Epithelial cell of esophagus (primary cell): ENCODE measurements around the gene SATB2.

Experiments used
- DNase-seq: peaks from one replicate; pipeline ENCODE4 v3.0.0; 2010; ENCODE audit warnings: low read depth
- H3K4me3 ChIP-seq: 2 replicates; pipeline ENCODE4 v1.5.1; 2011; ENCODE audit warnings: mild to moderate bottlenecking, low read length, control low read depth
- TF ChIP-seq, protein P1 (sequence below): IDR thresholded peaks from 2 replicates; pipeline ENCODE4 v1.5.1; 2011; ENCODE audit warnings: low read depth, mild to moderate bottlenecking, low read length, control low read depth, inconsistent platforms; ENCODE audit not compliant: insufficient read depth; ENCODE audit errors: missing control alignments

Gene SATB2

DNA sequence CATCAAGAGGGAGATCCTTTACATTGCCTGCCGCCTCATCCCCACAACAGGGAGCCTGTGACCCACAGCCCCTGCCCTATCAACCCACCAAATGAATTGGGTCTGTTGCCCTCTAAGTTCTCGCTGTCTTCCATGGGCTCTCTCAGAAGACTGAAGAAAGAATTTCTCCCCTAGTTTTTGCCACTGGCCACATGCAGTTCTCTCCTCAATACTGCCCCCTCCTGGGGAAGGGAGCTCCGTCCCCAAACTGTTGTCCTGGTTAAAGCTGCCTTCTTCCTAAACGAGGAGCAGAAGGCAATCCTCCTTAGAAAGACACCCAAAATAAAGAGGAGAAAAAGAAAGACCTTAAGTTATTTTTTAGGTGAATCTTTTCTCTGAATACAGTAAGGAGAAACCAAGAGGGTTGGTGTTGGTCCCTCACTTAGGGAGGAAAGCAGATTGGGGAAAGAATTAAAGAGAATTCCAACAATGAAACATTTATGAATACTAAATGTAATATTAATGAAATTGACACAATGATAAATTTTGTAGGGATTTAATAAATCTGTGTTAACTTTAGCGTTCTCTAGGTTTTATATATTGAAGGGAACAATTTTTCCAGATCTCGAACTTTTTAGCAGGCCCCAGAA is 31.1 kb upstream of the SATB2 start:
- DNase-seq: peak; percentile 61
- TF ChIP-seq, protein P1, sequence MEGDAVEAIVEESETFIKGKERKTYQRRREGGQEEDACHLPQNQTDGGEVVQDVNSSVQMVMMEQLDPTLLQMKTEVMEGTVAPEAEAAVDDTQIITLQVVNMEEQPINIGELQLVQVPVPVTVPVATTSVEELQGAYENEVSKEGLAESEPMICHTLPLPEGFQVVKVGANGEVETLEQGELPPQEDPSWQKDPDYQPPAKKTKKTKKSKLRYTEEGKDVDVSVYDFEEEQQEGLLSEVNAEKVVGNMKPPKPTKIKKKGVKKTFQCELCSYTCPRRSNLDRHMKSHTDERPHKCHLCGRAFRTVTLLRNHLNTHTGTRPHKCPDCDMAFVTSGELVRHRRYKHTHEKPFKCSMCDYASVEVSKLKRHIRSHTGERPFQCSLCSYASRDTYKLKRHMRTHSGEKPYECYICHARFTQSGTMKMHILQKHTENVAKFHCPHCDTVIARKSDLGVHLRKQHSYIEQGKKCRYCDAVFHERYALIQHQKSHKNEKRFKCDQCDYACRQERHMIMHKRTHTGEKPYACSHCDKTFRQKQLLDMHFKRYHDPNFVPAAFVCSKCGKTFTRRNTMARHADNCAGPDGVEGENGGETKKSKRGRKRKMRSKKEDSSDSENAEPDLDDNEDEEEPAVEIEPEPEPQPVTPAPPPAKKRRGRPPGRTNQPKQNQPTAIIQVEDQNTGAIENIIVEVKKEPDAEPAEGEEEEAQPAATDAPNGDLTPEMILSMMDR: peak; percentile 85
- H3K4me3 ChIP-seq: no peak overlapping the region

DNA sequence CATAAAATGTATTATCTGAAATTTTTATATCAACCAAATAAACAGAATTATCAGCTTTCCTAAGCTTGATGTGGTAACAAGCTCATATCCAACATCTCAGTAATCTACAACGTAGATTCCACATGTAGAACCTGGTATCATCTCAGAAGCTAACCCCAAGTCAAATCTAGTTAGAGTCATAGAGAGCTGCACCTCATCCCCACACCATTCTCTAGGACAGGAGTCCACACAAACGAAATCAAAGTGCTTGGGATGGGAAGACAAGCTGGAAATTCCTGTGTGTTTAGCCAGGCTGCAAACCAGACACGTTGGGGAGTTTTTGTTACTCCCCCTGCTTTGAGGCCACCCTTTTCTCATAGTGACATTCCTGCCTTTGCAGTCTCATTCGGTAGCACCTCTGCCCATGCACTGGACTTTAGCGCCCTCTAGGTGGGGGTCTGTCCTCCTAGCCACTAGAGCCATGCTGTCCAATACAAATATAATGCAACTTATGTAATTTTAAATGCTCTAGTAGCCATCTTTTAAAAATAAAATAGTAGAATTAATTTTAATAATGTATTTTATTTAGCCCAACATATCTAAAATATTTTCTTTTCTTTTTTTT is 28.1 kb upstream of the SATB2 start:
- TF ChIP-seq, protein P1: peak; percentile 65
- peak; percentile 56 for DNase-seq
- no peak overlapping the region for H3K4me3 ChIP-seq

DNA sequence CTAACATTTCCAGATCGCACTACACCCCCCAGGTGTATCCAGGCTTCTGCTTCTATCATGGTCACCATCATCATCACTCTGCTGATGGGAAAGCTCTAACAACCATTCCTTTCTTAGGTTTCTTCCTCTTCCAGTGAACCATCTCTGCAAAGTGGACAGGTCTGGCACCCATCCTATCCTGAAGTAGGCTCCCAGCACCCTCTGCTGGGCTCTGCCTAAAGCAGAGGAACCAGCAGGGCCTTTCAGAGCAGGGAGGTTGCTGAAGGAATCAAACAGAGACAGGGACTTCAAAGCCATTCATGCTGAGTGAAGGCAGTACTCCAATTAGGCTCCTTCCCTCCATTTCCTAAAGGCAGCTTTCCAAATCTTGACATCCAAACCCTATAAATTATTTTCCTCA is 27.2 kb upstream of the SATB2 start:
- no peak overlapping the region for H3K4me3 ChIP-seq
- TF ChIP-seq, protein P1: peak; percentile 29
- peak; percentile 7 for DNase-seq

DNA sequence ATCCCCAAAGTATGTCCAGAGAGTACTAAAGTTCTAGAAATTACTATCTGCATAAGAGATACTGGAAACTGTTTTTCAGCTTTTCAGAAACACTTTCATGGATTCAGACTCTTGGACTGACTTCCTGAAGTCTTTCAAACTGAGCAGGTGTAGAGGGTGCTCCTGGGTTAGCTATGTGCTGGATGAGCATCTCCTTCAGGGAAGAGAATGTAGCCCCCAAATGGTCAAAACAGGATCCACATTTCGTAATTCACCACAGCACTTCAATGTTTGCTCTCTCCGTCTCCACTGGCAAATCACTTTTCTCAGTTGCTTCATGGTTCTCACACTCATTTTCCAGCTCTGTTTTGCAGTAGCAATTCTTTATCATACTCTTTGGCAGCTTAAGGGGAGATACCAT is 23.2 kb upstream of the SATB2 start:
- TF ChIP-seq, protein P1: no peak
- no peak for DNase-seq
- no peak overlapping the region for H3K4me3 ChIP-seq

GRCh38 chr2:199477277-199477834 is 19.6 kb upstream of the SATB2 start:
- DNase-seq: no peak
- H3K4me3 ChIP-seq: no peak overlapping the region
- TF ChIP-seq, protein P1: no peak

DNA sequence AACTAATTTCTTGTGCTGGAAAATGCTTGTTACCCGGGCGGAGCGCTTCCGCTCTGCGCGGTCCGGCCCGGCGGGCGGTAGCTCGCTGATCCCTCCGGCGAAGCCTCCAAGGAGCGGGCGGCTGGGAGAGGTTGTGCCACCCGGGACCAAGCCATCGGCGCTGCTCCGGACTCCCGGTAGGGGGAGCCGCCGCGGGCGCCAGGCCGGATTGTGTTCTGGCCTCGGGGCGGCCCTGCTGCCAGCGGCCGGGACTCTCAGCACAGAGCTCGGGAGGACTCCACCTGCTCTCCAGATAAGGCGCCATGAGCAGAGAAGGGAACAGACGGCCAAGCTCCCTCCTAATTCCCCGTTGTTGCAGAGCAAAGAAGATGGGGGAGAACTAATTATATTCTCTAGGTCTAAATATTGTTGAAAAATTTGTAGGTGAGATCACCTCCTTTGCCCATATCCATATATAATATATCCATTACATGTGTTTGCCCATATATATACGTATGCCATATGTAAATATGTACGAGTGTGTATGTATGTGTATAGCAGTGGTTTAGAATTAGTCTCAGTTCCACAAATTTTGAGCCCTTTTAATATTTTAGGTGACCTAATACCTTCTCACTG is 13.8 kb upstream of the SATB2 start:
- TF ChIP-seq, protein P1: peak; percentile 29
- DNase-seq: no peak
- H3K4me3 ChIP-seq: no peak overlapping the region
